HG02798 (cell line): ENCODE data around the gene STAMBPL1.
"Not testable (repeated sequence)": the region's sequence is repeated elsewhere in the genome, so short reads cannot be mapped to it uniquely, and the experiment has no call there.

Experiments used
- ATAC-seq: cut with Tn5 transposase; IDR thresholded peaks from one replicate; pipeline ENCODE4 v1.9.1; 2021; ENCODE audit warnings: mild to moderate bottlenecking; ENCODE audit not compliant: unreplicated experiment, poor library complexity

The STAMBPL1 gene

DNA sequence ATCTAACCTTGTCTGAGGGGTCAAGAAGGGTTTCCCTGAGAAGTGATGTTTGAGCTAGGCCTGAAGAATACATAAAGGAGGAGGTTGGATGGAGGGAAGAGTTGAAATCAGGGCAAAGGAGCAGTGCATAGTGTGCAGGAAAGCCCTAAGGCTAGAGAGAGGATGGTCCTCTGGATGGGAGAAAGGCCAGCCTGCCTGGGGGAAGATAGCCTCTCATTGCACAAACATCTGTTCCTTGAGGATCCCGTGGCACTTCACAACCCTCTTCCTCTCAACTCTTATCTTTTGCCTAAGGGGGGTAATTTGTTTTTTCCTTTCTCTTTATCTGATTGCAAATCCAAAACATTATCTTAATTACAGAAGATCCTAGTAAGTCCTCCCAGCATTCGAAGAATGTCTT, 35.7 kb downstream of the STAMBPL1 start:
- no peak for ATAC-seq

DNA sequence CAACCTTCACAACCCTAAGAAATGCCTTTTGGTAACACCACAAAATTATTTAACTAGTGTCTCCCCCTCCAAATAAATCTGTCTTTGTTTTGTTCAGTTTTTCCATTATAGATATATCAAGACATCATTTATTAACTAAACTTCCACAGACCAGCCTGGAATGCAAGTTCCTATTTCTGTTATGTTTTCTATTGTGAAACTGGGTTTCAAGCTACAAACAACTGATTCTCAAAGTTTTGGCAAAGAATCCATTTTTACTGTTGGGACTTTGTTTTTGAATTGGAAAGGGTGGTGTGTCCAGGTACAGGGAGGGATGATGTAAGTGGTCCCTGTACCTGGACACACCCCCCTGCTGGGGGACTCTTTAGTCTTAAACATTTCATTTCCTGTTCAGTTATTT, 36.2 kb downstream of the STAMBPL1 start:
- ATAC-seq: no peak

DNA sequence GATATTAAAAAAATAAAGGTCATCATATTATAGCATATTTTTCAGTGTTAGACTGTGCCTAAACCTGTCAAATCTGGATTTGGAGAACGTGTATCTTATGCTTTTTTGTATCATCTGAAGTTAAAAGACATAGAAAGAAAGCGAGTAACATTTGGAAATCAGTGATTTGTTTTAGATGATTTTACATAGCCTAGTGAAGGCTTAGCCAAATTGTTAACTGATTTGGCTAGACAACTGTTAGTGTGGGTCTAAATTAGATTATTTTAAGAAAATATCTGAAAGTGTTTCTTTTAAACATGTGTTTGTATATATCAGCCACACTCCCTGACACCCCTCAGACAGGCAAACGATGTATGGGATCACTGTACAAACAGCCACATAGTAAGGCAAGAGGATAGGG, 36.9 kb downstream of the STAMBPL1 start:
- ATAC-seq: no peak

DNA sequence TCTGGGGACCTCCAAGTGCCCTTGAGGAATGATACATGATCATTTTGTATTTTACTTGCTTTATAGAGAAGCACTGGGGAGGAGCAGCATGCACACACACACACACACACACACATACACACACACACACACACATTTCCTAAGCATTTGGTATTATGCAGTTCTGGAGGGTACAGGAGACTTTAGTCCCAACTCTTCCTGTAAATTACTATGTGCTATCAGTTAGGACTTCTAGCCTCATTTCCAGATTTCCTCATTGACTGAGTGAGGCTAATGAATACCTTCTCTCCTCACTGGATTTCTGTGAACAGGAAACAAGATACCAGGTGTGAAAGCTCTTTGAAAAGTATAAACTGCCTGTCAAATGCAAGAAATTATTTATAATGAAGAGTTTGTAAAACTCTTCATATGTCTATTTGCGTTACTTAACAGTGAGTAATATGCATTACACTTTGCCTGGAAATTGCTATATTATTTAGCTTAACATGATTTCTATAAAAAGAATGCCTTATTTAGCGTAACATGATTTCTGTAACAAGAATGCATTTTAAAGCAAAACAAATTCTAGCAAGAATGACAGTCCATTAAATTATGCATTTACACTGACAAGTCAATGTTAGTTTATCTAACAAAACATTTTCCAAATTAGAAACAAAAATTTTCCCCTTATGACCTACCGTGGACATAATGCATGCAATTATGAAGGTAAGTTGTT, 38.3 kb downstream of the STAMBPL1 start:
- ATAC-seq: no peak

DNA sequence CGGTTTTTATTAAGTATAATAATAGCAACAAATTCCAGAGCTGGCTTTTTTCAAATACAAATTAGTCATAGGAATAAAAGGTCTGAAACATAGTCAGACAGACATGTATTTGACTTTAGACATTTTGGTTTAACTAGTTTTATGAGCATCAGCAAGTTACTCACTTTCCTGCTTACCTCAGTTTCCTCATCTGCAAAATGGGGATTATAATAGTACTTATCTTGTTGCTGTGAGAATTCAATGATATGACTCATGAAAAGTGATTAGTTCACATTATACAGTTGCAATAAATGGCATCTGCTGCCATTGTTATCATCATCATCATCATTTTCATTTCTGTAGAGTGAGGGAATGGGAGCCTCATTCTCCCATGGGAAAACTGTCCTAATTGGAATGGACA, 39.0 kb downstream of the STAMBPL1 start:
- no peak for ATAC-seq

DNA sequence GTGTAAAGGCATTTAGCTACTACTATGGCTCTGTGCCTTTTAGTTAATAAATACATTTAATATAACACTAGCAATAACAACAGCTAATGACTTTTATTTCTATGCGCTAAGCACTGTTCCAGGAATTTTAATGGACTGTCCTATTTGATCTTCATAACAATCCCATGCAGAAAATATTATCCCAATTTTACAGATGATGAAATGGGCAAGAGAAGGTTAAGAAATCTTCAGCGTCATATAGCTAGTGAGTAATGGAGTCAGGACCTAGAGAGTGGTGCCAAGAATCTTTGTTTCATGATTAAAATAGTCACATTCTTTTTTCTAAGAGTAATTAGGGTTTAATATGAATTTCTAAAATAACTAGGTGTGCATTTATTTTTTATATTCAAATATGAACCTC, 40.2 kb downstream of the STAMBPL1 start:
- no peak for ATAC-seq

DNA sequence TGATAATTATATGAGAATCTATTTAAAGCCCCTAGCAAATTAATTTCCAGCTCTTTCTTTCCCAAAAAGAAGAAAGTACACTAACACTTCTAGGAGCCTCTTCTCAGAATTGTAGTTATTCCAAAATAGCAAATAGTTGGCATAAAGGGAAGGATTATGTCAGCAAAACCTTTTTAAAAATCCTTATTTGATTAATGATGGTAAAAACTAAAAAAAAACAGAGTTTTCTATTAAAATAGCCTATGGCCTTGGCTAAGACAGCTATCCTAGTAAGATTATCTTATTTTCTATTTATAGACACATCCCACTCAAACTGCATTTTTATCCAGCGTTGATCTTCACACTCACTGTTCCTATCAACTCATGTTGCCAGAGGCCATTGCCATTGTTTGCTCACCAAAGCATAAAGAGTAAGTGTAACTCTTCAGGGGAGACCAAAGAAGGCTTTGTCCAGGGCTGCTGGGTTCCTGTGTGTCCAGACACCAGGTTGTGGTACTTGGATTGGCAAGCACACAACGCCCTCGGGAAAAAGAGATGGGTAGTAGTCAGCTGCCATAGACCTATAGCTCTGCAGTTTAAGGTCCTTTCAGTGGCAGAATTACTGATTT, 41.0 kb downstream of the STAMBPL1 start:
- no peak for ATAC-seq

DNA sequence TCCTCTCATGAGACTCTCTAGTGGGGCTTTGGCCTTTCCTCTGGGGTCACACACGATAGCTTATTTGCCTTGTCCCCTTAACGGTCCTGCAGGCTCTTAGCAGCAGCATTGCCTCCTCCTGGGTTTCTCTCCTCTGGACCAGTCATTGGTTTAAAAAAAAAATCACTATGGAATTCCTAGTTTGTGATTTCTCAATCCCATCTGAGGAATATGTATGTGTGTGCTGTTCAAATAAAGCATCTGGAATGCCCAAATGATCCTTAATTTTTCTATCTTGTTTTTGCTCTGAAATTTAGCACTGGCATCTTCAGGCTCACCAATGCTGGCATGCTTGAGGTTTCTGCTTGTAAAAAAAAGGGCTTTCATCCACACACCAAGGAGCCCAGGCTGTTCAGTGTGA, 42.0 kb downstream of the STAMBPL1 start:
- ATAC-seq: no peak

DNA sequence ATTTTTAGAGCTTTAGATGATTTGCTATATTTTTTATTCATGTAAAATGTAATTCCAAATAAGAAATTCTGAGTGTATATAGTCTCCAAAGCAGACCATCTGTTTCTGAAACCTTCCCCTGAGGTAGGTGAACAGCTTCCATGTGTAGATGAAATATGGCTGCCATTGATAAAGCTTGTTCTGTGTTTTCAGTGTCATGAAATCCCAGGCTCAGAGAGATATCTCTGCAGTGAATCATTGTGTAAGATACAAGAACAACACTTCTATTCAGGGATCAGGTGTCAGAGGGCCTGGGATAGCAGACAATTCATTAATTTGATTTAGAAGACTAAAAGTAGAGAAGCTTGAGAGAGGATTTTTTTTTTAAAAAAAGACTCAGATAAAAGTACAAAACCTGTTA, 43.5 kb downstream of the STAMBPL1 start:
- ATAC-seq: no peak

DNA sequence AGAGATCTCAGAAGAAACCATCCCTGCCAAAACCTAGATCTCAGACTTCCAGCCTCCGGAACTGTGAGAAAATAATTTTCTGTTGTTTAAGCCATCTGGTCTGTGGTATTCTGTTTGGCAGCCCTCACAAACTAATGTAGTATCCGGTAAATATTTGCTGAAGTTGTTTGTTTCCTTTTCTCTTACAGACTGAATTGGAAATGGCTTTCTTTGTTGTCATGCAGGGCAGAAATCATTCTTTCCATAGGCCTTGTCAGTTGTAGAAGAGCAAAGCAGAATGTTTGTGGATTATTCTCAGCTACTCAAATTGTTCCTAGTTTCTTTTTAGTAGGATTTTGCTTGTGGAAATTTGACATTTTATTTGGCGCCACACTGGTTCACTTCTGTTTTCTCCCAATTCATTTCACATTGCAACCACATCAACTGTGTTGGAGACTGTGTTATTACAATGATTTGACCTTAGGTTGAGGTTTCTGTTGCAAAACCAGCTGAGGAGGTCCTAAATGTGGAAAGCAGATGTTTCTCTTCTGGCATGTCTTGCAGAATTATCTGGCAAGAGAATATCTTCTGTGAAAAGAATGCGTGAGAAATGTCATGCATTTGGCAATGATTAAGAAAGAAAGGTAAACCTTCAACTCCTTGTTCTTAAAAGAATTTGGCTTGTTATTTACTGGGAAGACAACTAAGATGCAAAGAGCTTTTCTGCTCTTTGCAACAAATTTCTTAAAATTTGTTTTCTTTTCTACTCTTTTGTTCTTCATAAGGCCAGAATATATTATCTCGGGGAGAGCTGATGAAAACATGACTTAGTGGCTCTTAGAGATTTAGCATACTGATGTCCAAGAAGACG, 46.7 kb downstream of the STAMBPL1 start:
- no peak for ATAC-seq

DNA sequence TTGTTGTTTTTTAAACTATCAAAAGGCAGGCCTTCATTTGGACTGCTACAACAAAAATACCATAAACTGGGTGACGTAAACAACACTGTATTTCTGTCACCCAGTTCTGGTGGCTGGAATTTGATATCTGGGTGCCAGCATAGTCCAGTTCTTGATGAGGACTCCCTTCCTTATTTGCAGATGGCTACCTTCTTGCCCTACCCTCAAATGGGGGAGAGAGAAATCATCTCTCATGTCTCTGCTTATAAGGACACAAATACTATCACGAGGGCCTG, 47.3 kb downstream of the STAMBPL1 start:
- no peak for ATAC-seq

DNA sequence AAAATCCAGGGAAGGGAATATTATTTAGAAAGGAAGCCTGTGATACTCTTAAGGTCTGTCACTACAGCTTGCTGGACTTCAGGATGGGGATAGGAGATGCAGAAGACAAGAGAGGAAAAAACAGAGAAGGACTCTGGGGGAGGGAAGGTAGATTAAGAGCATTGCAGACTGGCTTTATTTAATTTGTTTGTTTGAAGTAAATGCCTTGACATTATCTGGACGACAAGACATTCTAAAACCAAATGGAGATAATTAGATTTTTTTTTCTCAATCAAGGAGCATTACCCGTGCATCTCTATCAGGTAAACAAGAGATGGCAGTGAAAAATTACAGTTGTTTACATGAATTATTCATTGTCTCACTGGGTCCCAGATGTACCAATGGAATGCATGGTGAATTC, 48.2 kb downstream of the STAMBPL1 start:
- ATAC-seq: no peak

DNA sequence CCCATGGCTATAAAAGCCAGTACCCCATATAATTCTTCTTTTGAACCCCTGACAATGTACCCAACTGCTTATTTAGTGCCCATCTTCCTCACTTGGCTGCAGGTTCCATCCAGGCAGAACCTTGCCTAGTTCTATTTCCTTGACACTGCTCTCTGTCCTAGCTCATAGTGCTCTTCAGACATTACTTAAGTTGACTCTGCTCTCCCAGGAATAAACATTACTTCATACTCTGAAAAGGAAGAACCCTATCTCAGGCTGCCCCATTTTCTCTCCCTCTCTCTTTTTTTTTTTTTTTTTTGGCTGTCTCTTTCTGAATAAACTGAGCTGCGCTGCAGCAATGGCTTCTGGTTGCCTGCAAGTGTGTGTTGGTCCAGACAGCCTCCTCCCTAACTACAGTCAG, 51.5 kb downstream of the STAMBPL1 start:
- ATAC-seq: no peak

DNA sequence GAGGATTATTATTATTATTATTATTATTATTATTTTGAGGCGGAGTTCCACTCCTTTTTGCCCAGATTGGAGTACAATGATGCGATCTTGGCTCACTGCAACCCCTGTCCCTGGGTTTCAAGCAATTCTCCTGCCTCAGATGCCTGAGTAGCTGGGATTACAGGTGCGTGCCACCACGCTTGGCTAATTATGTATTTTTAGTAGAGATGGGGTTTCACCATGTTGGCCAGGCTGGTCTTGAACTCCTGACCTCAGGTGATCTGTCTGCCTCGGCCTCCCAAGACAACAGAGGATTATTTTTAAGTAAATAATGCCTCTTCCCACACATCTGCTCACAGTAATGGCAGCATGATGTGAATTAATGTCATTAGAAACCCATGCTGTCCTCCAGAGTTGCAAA, 52.0 kb downstream of the STAMBPL1 start:
- not testable (repeated sequence) for ATAC-seq

DNA sequence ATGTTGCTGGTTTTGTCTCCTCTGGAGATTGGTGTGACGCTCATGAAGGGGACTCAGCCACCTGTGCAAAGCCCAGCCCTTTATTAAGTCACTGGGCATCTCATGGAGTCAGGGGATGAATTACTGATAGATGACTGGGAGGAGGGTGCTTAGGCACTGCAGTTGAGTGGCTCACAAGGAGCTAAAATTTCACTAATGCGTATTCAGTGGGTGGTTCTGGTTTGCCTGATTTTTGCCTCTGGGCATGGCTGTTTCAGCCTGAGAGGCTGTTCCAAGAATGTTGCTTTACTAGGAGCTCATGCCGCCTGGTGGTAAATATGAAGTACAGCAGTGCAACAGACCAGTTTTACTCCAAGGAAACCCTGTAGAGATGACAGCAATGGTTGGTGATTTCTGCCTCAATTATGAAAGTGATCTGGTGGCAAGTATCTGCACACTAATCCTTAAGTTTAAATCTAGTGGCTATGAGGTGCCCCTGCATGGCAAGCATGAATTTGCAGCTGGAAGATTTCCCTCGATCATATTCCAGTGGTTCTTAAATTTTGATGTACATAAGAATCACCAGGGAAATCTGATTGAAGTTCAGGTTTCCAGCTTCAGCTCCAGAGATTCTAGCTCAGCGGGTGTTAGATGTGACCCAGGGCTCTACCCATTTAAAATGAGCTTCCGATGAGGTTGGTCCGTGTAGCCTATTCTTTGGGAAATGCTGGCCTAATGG, 52.7 kb downstream of the STAMBPL1 start:
- ATAC-seq: peak; percentile 74

DNA sequence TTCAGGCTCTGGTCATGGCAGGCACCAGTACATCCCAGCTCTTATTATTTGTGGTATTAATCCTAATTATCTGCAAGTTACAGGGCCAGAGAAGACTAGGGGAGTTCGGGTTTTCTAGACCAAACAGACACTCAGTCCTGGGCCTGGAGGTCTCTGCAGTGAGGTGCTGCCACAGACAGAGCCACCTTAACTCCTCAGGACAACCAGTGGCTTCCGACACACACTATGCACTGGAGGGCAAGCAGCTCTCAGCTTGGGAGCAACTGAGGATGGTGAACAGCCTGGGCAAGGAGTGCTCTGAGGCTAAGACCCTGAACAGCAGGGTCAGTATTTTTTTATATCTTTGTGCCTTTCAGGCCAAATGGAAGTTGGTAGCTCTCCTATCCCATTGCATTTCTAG, 53.5 kb downstream of the STAMBPL1 start:
- no peak for ATAC-seq

DNA sequence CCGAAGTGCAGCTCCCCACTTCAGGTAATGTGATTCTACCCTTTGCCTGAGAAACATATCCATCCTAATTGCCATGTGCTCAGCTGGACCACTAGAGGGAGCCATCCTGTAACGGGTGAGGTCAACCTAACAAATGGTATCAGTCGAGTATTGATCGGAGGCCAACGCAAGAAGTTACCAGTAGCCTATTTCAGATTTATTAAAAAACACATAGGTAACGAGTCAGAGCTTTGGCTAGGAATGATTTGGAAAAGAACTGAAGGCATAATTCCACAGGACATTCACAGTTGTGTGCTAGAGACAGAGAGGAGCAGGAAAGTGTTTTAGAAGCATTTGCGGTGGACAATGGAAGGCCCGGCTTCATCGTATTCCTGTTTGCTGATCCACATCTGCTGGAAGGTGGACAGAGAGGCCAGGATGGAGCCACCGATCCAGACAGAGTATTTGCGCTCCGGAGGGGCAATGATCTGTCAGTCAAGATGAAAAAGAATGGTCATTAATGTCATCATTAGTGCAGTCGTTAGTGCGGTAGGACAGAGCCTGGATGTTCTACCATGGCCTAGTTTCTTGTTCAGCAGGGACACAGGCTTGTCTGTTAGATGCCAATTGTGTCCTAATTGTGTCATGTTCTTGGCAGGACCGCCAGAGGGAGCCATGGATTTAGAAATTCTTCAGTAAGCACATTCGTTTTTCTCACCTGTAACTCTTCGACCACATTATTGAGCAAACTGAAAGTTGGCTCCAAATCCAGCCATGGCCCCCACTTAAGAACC, 55.0 kb downstream of the STAMBPL1 start:
- peak; percentile 46 for ATAC-seq

DNA sequence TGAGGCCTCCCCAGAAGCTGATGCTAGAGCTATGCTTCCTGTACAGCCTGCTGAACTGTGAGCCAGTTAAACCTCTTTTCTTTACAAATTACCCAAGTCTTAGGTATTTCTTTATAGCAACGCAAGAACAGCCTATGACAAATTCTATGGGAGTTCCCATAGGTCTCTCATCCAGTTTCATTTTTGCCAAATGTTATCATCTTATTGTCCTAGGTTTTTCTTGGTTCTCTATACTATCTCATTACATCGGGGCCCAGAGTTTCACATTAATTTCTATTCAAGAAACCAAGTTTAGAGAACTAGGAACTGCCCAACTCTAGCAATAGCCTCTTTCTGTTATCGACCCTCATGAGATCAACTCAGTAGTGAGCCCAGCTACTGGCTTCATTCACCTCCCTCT, 56.6 kb downstream of the STAMBPL1 start:
- ATAC-seq: no peak

DNA sequence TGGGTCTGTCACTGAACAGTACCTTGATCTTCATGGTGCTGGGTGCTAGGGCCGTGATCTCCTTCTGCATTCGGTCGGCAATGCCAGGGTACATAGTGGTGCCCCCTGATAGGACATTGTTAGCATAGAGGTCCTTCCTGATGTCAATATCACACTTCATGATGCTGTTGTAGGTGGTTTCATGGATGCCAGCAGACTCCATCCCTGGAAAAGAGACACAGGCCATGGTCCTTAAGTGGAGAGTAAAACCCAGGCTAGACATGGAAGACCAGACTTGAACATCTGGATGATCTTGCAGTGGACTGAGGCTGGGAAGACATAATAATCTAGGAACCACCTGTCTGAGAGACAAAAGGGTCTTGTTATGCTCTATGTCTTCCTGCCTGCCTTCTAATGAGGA, 58.0 kb downstream of the STAMBPL1 start:
- ATAC-seq: no peak

DNA sequence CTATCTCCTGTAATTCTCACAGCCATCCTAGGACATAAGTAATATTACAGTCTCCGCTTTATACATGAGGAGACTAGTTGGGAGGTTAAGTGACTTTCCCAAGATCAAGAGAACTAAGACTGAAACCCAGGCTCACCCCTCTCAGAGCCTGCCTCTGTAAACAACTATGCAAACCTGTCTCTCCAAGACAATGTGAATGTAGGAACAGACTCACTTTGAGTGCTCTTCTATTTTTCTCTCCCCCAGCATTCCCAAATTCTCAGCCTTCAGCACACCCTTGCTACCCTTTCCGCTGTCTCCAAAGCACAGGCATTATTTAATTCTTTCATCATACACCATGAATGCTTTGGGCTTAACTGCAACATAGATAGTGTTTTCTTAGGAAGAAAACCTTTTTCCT, 58.9 kb downstream of the STAMBPL1 start:
- ATAC-seq: no peak
